SKM-1 (cell line): Measurements from ENCODE around the gene RAD51B.

Source experiments
- DNase-seq: peaks from one replicate; lab custom pipeline; 2025; ENCODE audit not compliant: unreplicated experiment; lab: John Stamatoyannopoulos, UW

RAD51B gene

GRCh38 chr14:68315081-68315480 lies 495.5 kb downstream of the RAD51B start:
- DNase-seq, result no peak

DNA sequence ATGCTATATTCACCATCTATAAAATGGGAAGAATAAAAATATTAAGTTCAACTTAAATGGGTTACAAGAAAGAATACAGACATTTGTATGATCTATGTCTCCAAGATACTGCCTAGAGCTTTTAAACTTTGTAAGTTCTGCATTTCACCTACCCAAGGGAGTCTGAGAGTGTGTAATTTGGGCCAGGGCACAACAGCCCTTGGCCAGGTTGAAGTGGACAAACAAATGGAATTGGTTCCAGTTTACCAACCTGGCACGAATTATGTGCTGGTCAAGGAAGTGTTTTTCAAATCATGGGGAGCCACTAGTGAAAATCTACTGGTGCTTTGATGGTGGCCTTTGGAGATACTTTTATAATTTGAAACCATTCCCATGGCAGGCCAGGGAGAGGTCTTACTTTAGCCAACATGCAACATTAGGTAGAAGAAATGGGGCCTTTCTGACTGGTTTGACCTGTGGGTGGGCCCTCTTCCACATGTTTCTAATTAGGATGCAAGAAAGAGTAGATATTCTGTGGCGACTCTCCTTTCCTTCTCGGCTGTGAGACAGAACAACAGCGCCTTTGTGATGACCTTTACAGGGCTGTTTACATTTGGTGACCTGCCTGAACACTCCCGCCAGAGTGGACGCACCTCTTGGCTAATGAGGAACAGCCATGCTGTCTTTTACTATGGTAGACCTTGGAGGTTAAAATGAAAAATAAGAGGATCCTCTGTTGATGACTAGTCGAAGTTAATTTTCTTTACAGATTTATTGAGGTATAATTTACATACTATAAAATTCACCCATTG lies 496.7 kb downstream of the RAD51B start:
- no peak for DNase-seq

DNA sequence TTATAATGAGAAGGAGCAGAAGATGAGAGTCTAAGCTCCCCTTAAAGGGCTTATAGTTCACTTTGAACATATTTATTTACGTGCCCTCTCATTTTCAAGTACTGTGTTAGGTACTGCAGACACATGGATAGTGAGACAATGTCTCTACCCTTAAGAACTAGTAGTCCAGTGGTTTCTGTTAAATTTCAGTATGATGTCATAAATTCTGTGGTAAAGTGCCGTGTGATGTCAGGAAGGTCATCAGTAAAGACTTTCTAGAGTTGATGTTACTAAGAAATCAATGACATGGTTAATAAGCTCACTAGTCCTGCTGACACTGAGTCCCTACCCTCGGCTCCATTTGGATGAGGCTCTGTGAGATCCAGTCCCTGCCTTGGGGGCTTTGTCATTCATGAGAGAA lies 497.7 kb downstream of the RAD51B start:
- DNase-seq, result no peak

GRCh38 chr14:68318828-68319227 lies 499.2 kb downstream of the RAD51B start:
- no peak for DNase-seq

- no peak for DNase-seq
Observed at GRCh38 chr14:68320495-68320894, 500.9 kb downstream of the RAD51B start.

DNA sequence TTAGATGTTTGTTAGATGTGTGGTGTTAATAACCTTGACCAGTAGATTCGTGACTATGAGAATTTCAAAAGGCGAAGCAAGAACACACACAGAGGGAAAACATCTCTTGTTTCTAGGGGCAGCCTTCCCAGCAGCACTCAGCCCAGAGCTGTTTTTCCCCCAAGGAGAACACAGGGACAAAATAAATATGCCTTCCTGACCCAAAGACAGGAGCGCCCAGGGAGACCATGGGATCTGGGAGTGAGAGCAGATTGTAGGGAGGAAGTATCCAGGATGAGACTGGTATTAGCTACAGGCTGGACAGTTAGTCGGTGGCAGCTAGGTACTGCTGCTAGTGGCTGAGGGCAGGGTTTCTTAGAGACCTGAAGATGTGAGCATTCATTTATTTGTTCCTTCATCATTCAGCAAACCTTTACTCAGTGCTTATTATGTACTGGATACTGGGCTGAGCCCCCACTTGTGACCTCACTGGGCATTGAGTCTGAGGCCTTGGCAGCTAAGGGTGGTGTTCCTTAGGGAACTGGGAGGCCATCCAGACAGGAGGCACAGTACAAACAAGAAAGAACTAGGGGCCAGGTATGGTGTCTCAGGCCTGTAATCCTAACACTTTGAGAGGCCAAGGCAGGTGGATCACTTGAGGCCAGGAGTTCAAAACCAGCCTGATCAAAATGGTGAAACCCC lies 503.5 kb downstream of the RAD51B start:
- no peak for DNase-seq

DNA sequence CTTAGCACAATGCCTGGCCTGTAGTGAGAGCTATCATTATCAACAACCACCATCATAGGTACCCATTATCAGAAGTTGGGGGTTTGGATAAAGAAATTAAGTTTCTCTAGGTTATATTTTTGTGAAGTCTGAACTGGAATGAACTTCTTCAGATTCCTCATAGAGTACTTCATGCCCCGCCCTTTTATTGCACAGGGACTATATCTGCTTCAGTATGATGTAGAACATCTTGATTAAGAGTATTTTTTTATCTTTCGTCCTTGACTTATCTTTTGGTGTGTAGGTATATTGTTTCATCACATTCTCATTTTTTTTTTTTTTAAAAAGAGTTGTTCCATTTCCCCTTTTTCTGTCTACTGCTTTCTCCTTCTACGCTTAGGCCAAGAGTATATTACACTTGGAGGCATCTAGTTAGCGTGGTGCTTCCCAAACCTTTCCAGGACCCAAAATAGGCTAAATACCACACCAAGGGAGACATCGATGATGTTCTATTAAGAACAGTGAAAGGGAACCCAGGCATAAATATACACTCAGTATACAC lies 505.8 kb downstream of the RAD51B start:
- DNase-seq, result no peak

DNA sequence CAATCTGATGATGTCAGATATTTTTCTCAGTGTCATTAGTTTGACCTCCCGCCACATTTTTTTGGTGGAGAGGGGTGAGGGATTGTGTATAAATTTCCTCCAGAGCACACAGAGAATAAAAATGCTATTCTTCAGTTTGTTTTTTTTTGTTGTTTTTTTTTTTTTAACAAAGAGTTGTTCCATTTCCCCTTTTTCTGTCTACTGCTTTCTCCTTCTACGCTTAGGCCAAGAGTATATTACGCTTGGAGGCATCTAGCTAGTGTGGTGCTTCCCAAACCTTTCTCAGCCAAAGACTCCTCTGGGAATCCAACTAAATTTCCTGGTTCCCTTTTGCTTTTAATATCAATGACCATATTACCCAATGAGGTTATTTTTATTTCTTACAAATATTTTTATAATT lies 507.7 kb downstream of the RAD51B start:
- no peak for DNase-seq

DNA sequence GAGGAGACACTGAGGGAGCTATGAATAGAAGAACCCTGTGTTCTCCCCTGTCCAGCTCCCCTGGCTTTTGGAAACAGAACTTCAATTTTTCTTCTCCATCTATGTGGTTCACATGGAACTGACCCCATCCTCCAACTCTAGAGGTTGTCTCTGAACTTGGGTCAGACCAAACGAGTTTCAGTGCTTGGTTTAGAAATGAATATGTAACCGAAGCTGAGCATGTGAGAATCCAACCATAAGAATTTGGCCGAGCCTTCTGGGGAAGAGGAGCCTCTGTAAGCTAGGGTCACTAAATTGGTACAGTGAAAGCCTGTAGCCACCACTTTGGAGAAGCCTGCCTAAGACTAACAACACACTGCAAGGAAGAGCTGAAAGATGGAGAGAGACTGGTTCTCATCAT lies 508.9 kb downstream of the RAD51B start:
- no peak for DNase-seq

DNA sequence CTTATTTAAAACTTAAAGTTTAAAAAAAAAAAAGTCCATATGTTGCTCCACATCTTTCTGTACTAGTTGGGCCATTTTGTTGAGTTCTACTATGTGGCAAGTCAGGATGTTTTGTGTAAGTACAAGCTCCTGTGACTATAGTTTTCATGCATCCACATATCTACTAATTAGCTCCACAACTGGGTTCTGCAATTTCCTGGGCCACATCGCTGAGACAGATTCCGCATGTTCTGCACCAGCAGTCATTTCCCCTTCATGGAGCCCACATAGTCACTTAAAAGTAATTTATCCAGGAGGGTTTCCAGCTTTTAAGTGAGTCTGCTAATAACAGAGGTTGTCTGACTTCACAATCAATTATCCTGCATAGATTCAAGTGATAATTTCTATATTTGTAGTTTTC lies 511.8 kb downstream of the RAD51B start:
- no peak for DNase-seq

GRCh38 chr14:68331991-68332390 lies 512.4 kb downstream of the RAD51B start:
- no peak for DNase-seq

DNA sequence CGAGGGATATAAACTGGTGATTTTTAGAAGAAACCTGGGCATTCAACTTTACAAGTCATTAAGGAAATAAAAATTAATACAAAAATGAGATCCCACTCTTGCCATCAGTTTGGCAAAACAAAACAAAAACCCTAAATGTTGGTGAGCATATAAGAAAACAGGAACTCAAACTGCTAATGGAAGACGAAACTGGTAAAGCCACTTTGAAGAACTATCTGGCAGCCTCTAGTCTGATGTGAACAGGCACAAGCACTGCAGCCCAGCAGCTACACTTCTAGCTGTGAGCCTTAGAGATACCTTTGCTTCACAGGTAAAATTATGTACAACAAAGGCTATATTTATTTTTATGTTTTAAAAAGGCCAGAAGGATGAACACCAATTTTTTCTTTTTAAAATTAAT lies 513.7 kb downstream of the RAD51B start:
- DNase-seq, result no peak

GRCh38 chr14:68335312-68335711 lies 515.7 kb downstream of the RAD51B start:
- DNase-seq, result no peak

DNA sequence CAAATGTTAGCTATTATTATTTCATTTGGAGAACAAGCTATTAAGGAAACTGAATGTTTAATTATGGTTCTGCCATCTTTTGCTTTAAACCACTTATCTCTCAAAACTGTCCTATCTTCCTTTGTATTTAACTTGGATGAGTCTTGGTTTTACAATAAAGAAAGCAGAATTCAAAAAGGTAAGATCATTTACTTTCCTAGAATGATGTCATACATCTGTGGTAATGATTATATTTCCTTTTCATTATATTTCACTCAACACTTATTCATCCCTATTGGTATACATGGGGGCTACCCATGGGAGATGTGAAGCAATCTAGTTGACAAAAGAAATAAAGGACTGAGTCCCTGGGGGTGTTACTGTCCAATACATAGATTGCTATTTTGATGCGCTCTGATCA lies 516.6 kb downstream of the RAD51B start:
- no peak for DNase-seq

DNA sequence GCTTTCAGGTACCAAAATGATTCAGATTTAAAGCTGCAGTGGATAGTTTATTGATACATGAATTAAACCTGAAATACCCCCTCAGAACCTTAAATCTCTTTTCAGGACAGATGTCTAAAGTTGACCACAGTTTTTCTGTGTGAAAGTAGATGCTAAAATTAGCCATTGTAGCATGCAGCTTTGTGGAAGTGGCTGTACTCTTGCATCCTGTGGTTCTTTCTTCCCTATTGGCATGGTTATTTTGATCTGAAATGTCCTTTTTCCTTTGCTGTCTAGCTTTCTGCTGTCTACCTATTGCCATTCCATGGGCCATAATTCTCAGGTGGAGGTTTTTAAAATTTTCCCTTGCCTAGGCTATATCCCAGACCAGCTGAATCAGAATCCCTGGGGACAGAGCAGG lies 517.7 kb downstream of the RAD51B start:
- peak; percentile 1 for DNase-seq

DNA sequence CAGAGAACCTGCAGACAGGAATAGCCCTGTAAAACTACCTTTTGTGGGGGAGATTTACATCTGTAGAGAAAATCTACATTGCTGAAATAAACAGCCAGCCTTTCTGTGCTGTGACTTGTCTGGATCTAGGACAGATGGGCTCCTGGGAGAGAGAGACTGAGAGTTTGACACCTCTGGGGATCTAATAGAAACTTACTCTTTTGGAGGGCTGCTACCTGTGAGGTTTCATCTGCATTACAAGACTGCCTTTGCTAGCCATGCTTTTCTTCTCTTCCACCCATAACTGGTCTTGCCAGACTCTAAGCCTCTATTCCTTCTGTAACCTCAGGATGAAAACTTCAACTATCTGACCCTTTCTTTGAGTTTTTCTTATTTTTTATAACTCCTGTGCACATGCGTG lies 520.7 kb downstream of the RAD51B start:
- DNase-seq, result no peak

DNA sequence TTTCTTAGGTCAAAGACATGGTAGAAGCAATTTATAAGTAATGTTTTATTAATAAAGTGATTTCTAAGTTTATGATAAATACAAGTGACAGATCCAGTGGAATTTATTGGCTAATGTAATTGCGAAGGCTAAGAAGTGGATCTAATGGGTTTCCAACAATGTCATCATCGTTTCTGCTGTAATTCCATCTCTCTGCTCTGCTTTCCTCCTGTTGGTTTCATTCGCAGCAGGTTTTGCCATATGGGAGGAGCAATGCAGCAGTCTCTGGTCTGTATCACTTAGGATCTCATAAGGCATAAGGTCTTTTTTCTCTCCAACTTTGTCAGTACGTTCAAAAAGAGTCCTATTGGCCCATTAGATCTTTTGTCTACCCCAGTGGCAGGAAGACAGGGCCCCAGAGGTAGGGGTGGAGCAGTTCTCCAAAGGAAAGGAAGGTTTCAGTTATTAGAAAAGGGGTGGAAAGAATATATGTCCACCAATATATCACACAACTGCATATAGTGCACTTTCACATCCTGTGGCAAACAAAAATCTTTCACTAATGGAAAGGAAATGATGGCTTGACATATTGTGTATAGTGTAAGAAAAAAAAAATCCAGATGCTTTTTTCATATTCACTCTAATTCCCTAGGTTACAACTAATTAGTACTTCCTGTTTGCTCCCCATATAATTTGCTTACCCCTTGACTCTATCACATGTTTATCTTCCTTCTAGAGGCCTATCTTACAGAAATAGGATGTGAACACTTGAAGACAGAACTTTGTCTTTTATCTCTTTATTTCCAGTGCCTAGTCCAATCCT lies 522.0 kb downstream of the RAD51B start:
- no peak for DNase-seq

- no peak for DNase-seq
Observed at GRCh38 chr14:68342216-68342763, 522.7 kb downstream of the RAD51B start.

DNA sequence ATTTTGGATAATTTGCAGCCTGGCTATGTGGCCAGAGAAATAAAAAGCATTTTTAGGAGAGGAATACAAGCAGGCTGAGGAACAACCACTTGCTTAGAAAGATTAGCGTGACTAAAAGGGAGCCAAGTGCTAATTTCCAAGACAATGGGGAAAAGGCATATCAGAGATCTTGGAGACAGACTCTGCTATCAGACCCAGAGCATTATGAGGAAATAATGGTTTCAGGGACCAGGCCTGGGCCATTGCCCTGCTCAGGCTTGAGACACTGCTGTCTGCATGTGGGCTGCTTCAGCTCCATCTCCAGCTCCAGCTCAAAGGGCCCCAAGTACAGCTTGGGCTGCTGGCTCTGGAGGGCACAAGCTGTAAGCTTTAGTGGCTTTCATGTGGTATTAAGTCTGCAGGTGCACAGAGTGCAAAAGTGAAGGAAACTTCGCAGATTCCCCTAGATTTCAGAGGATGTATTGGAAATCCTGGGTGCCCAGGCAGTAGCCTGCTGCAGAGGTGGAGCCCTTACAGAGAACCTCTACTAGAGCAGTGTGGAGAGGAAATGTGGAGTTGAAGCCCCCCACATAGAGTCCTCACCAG lies 524.0 kb downstream of the RAD51B start:
- no peak for DNase-seq

- no peak for DNase-seq
Observed at GRCh38 chr14:68345738-68346137, 526.2 kb downstream of the RAD51B start.
